ENCODE results near the gene PAPPA2.

The PAPPA2 gene

GRCh38 chr1:176466514-176466913, 3.5 kb downstream of the PAPPA2 start:
- no peak for DNase-seq (ENCODE audit: low read depth)
- peak; percentile 5 for TF ChIP-seq CTCF (conservative IDR thresholded peaks at IDR 0.05; ENCODE audit: low read depth, low read length)
- no peak overlapping the region for H3K4me3 ChIP-seq (ENCODE audit: low read depth, low read length)

- no peak for TF ChIP-seq CTCF (conservative IDR thresholded peaks at IDR 0.05; ENCODE audit: low read depth, low read length)
- DNase-seq (ENCODE audit: low read depth), result peak; percentile 12
- no peak overlapping the region for H3K4me3 ChIP-seq (ENCODE audit: low read depth, low read length)
Observed at GRCh38 chr1:176469450-176470010, 6.6 kb downstream of the PAPPA2 start.

GRCh38 chr1:176471338-176472121, 8.6 kb downstream of the PAPPA2 start:
- DNase-seq (ENCODE audit: low read depth), result no peak
- no peak for TF ChIP-seq CTCF (conservative IDR thresholded peaks at IDR 0.05; ENCODE audit: low read depth, low read length)
- no peak overlapping the region for H3K4me3 ChIP-seq (ENCODE audit: low read depth, low read length)

GRCh38 chr1:176479971-176480370, 17.0 kb downstream of the PAPPA2 start:
- H3K4me3 ChIP-seq (ENCODE audit: low read depth, low read length), result no peak overlapping the region

GRCh38 chr1:176480750-176481149, 17.8 kb downstream of the PAPPA2 start:
- no peak overlapping the region for H3K4me3 ChIP-seq (ENCODE audit: low read depth, low read length)
- no peak for DNase-seq (ENCODE audit: low read depth)
- no peak for TF ChIP-seq CTCF (conservative IDR thresholded peaks at IDR 0.05; ENCODE audit: low read depth, low read length)

More at GRCh38 chr1:176479971-176480370, 17.0 kb downstream of the PAPPA2 start:
- TF ChIP-seq CTCF (conservative IDR thresholded peaks at IDR 0.05; ENCODE audit: low read depth, low read length), result no peak
- DNase-seq (ENCODE audit: low read depth), result no peak

- H3K4me3 ChIP-seq (ENCODE audit: low read depth, low read length), result no peak overlapping the region
- no peak for DNase-seq (ENCODE audit: low read depth)
- no peak for TF ChIP-seq CTCF (conservative IDR thresholded peaks at IDR 0.05; ENCODE audit: low read depth, low read length)
Observed at GRCh38 chr1:176485083-176485482, 22.1 kb downstream of the PAPPA2 start.

- no peak for TF ChIP-seq CTCF (conservative IDR thresholded peaks at IDR 0.05; ENCODE audit: low read depth, low read length)
- DNase-seq (ENCODE audit: low read depth), result no peak
Observed at GRCh38 chr1:176494436-176494835, 31.5 kb downstream of the PAPPA2 start.

More at GRCh38 chr1:176494436-176494835, 31.5 kb downstream of the PAPPA2 start:
- no peak overlapping the region for H3K4me3 ChIP-seq (ENCODE audit: low read depth, low read length)
